Cardiac septum (tissue), 1 donor: ENCODE measurements around the gene ADRA2B. TPM values are rescaled to one million over a fixed set of nuclear protein-coding genes. Genes with fewer than 3 reads are reported as not detected.
A peak's percentile ranks its signal among the peaks of the same experiment; 100 is the strongest.
"Not testable (repeated sequence)": the region's sequence is repeated elsewhere in the genome, so short reads cannot be mapped to it uniquely, and the experiment has no call there.

Experiments used
- DNase-seq: peaks from one replicate; pipeline ENCODE4 v3.0.0-alpha.2; 2020; ENCODE audit warnings: low spot score
- intact Hi-C: fragments of 100-400 bp; cut with DNase I; formaldehyde crosslinking; loops from one replicate; pipeline ENCODE4 v1.14.0; 2022
- total RNA-seq: library from RNA; stranded (reverse); fragmentation: NEBNext Ultra II Directional; extraction: Animal tissue kit (Norgen Biotek cat#: 25700); gene quantifications from one replicate; pipeline ENCODE4 v1.2.1, GENCODE V29; 2021
- donor health status: DM: no; HTN: no; CAD: no.

ADRA2B gene
- total RNA-seq, 1 donor from 2014 or later = 5.5 TPM

DNA sequence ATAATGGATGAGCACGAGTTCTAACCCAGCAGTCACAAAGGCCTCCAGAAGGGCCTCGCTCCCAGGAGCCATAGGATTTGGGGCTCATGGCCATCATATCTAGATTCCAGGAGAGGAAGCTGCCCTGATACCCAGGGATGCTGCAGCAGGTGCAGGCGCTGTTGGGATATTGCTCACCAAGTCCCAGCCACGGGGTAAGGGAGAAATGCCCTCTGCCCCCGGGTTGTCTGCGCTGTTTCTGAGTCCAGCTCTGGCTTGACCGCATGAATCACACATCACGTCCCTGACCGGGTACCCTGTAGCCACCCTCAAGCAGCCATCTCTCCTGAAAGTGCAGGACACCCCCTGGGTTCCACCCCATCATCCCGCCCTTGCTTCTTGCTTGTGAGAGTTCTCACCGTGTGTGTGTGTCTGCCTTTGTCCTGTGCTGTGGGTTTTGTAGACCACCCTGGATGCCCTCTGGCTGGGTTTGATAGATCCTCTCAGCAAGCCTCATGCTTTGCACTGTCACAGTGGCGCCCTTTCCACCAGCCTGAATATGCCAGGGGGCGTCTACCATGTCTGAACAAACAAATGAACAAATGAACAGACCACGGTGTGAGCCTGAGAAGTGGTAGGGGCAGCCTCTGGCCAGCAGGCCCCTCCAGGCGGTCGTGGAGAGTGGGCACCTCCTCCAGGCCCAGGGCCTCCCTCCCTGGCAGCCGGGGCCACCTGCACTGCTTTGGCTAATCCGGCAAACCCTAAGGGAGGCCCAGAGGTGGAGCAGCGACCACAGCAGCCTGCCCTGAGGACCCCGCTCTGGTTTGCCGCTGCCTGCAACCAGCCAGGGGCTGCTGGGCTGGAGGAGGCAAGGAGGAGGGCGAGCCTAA is 32.1 kb downstream of the ADRA2B start:
- intact Hi-C loops = no loop called here
- DNase-seq = peak; percentile 70

DNA sequence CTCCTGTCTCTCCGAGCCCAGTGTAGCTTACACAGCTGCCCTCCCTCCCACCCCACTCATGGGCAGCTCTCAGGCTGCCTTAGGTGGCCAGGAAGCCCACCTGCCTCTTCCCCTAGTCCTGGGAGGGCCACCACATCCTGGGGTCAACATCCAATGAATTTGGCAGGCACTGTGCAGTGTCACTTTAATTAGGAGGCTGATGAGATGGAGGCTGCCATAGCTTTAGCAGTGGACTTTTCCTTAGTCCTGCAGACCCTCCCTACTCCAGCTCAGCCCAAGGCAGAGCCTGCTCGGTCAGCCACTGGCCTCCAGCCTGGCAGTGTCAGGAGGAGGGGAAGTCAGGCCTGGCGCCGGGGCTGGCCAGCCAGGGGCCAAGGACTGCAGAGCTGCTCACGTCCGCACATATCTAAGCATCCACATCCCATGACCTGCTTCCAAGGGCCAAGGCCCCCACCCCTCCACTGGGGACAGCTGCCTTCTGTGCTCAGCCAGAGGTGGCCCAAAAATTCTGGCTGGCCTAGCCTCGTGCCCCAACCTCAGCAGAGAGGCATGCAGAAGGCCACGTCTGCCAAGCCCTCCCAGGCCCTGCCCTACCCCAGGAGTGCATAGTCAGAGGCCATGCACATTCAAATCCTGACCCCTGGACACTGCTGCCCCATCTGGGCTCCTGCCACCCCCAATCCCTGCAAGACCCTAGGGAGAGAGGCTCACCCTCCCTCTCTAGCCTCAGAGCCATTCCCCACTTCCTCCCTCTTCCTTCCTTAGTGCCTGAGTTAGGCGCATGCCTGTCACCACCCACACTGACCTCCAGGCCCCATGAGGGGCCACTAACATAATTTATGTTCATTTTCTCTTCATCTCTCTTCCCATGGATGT is 33.1 kb downstream of the ADRA2B start:
- peak; percentile 82 for DNase-seq
- intact Hi-C loops = no loop called here

DNA sequence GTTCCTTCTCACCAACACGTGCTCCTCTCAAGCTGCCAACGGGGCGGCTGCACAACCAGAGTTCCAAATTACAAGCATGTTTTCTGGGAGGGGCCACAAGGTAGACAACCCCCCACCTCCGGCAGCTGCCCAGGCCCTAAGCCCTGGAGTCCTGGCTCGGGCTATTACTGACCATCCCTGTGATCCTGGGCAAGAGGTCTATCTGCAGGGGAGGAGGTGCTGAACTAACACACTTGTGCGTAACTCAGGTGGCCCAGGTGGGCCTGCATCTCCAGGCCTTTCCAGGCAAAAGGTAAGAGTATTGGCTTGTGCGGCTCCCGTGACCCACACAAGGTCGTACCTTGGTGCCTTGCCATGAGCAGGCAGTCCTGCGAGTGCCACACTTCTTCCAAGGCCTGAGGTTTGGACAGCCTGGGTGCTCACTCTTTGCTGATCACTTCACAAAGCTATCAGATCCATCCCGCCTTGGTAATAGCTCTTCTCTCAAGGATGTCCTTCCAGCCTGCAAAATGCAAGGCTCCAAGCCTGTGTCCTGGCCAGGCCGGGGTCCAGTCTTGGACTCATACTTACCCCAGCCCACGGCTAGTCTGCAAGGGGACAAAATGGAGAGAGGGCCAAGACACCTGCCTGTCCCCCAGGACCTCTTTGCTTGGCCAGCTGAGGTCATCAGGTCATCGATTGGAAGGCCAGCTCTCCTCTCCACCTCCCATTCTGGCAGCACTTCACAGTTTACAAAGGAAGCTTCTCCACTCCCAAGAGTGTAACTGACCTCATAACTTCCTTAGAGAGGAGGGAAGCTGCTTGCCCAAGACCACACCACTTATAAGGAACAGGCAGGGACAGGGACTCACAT is 33.9 kb downstream of the ADRA2B start:
- intact Hi-C loops = no loop called here

DNA sequence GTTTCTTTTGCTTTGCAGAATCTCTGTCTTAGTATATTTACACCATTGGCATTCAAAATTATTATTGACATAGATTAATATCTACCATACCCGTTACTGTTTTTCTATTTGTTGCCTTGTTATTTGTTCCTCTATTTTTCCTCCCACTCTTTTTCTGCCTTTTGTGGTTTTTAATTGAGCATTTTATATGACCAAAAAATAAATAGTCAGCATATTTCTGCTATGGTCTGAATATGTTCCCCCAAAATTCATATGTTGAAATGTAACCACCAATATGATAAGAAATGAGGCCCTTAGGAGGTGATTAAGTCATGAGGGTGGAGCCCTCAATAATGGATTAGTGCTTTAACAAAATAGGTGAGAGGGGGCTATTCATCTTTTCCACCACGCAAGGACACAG is 35.3 kb downstream of the ADRA2B start:
- no peak for DNase-seq
- intact Hi-C loops = no loop called here

More for the DNA sequence above, 33.9 kb downstream of the ADRA2B start:
- peak; percentile 72 for DNase-seq

DNA sequence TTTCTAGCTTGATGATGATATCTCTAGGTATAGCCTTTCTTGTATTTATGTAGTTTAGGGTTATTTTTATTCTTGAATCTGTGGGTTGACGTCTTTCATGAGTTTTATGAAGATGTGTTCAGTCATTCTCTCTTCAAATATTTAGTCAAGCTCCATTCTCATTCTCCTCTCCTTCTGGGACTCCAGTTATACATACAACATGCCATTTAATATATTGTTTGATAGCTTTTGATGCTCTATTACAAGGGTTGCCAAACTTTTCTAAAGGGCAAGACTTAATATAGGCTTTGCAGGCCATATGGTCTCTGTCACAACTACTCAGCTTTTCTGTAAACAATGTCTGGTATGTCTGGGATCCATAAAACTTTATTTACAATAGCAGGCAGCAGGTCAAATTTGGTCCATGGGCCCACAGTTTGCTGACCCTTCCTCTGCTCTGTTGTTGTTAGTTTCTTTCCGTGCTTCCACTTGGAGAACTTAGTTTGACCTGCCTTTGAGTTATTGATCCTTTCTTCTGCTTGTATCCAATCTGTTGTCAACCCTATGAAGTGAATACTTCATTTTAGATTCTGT is 41.1 kb downstream of the ADRA2B start:
- DNase-seq = no peak
- intact Hi-C loops = loop anchor here (10.0 kb wide), 1 partner anchor 50 kb away; no protein-coding TSS in a partner anchor

DNA sequence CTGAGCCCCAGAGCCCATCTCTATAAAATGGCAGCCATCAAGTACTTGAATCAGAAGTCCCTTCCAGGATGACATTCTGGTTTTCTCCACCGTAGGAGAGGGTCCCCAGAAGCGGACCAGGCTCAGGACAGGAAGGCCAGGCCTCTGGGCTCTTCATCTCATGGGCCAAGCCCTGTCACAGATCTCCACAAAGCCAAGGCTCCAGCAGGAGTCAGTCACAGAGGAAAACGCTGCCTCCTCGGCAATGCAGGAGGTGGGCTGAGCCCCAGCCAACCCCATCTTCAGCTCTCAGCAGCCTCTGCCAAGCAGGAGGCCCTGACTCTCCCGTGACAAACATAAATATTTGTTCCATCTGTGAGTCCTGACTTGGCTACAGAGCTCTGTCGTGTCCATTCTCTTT is 42.2 kb downstream of the ADRA2B start:
- intact Hi-C loops = loop anchor here (10.0 kb wide), 1 partner anchor 49 kb away; no protein-coding TSS in a partner anchor
- DNase-seq = no peak

DNA sequence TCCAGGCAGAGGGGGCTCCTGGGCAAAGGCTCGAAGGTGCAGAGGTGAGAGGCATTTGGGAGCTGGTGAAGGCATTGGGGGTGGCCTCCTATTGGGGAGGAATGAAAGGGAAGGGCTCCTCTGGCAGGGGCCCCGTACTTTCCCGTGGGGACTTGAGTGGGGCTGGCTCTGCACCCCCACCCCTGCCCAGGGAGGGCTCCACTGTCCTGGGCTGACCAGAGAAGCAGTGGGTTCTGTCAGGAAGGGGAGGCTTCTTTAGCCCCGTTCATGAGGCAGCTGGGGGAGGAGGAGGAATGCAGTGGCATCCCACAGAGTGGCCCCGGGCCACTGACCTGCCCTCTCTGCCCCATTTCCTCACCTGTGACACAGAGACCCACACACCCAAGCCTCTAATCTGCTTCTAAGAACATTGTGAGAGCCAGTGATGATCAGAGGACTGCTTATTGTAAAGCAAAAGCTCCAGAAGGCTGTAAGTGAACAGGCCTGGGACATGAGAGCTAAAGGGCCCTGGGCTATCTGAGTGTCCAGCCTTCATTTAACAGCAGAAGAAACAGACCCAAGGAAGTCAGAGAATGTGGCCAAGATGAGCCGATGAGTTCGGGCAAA is 43.1 kb downstream of the ADRA2B start:
- DNase-seq = no peak
- intact Hi-C loops = loop anchor here (10.0 kb wide), 1 partner anchor 48 kb away; no protein-coding TSS in a partner anchor

DNA sequence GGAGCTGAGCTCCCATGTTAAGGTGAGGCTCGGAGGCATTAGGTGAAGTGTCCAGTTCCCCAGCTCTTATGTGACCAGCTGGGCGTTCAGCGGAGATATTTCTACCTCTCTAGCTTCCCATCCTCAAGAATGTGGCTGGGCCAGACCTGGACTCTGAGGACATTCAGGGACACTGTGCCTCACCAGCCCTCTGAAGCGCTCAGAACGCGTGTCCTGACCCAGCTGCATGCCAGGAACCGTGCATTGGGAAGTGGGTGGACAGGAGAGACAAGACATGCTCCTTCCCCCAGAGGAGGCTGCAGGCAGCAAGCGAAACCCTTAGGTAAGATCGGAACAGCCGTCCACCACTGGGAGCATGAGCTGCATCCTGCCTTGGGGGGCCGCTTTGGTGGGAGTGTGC is 43.6 kb downstream of the ADRA2B start:
- intact Hi-C loops = loop anchor here (10.0 kb wide), 1 partner anchor 48 kb away; no protein-coding TSS in a partner anchor
- DNase-seq = peak; percentile 71

DNA sequence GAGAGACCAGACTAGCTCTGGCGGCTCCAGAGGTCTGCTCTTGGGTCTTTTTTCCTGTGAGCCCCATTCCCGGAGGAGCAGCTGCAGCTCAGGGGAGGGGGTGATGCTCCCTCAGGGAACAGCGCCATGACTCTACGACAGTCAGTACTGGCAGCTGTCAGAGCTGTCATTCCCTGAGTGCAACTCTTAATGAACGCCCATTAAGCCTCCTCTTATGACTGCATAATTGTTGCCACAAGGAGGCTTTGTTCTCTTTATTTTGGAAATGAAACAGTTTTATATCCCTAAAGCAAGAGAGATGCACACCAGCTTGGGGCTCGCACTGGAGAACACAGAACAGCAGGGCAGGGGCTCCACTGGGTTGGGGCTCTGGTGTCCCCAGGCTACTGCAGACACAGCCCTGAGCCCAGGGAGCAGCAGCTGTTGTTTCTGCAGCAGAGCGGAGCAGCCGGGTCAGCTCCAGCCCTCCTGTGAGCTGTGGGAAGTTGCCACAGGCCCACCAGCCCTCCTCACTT is 44.3 kb downstream of the ADRA2B start:
- intact Hi-C loops = loop anchor here (10.0 kb wide), 1 partner anchor 47 kb away; no protein-coding TSS in a partner anchor

DNA sequence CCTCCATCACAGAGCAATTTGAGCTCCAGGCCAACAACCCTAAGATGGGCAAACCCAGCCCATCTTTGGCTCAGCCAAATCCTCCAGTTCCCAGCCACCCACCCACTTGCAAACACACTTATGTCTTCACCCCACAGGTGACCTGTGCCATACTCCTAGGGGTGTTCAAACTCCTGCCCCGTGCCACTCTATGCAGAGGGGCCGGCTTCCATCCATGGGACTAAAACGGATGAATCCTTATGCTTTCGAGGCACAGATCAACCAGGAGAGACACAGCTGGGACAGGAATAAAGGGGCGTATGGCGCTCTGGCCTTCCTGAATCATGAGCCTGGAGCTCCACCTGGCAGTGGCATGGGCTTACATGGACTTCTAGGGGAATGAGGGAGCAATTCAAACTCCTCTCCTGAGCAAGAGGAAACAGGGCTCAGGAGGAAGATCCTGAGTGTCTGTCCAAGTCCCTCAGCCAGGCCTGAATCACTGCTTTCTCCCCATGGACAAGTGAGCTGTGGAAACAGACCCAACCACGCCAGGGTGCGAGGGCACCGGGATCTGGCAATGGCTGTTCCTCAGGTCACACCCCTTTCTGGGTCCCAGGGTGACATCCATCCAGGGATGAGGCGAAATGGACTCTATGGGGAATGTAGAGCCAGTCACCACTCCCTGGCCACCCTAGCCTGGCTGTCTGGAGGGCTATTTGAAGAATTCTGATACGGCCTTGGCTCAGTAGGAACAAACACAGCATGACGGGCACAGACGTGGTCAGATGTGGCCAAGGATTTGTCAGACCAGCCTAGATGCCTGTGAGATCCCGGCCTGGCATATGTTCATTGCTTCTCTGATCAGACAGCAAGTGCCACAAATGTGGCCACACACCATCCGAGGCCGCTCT is 45.0 kb downstream of the ADRA2B start:
- DNase-seq = not testable (repeated sequence)
- intact Hi-C loops = loop anchor here (10.0 kb wide), 1 partner anchor 47 kb away; no protein-coding TSS in a partner anchor

More for the DNA sequence above, 44.3 kb downstream of the ADRA2B start:
- not testable (repeated sequence) for DNase-seq

DNA sequence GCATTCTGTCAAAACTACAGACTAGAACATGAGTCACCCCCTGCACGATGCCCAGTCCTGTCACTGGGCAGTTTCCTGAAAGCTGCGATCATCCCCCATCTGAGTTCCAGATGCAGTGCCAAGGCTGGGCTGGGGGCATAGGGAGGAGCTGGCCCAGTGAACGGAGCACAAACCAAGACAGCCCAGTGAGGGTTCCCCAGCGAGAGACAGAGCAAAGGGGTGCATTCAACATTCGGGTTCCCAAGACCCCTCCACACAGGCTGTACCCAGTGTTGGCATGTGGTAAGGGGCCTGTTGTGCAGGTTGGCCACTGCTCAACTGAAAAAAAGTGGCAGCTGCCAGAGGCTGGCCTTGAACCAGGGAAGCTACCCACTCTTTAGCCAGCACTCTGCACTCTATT is 46.0 kb downstream of the ADRA2B start:
- intact Hi-C loops = loop anchor here (10.0 kb wide), 1 partner anchor 46 kb away; no protein-coding TSS in a partner anchor
- not testable (repeated sequence) for DNase-seq

DNA sequence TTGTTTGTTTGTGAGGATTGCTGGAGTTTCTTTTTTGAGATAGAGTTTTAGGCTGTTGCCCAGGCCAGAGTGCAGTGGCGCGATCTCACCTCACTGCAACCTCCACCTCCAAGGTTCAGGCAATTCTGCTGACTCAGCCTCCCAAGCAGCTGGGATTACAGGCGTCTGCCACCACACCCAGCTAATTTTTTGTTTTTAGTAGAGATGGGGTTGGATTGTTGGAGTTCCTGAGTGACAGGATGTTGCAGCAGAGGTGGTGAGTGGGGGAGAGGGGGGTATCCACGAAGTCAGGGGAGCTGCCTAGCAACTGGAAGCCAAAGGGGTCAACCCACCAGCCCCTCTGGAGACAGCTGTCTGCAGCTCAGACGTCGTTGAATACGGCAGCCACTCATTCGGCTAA is 46.5 kb downstream of the ADRA2B start:
- DNase-seq = not testable (repeated sequence)
- intact Hi-C loops = loop anchor here (10.0 kb wide), 4 partner anchors 45 to 1625 kb away; partner anchors contain the start of genes ADRA2B and COX5B

DNA sequence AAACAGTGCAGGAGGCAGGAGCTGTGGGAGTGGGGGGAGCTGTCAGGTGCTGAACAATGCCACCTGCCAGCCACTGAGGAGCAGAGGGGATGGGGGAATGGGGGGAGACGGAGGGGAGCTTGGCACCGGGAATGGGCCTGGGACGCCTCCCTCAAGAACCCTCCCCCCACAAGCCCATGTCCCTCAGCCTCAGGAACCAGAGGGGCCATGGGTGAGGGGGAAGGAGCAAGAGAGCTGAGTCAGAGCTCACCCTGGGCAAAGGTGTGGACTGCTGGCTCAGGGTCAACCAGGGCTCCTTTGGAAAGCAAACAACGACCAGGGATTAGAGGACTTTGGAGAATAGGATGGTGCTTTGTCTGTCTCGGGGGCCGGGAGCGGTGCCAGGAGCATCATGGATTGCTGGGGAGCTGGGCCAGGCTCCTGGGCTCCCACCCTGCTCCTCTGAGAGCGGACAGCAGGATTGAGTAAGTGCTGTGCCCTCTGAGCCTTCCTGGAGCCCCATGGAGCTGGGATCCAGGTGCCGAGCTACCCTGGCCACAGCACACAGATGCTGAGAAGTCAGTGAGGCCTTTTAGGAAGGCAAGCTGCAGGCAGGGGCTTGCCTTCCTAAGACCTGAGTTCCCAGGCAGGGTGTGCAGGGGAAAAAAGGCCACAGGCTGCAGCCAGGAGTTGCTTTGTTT is 48.3 kb downstream of the ADRA2B start:
- intact Hi-C loops = loop anchor here (10.0 kb wide), 3 partner anchors 47 to 1627 kb away; partner anchors contain the start of genes ADRA2B and COX5B
- peak; percentile 62 for DNase-seq

DNA sequence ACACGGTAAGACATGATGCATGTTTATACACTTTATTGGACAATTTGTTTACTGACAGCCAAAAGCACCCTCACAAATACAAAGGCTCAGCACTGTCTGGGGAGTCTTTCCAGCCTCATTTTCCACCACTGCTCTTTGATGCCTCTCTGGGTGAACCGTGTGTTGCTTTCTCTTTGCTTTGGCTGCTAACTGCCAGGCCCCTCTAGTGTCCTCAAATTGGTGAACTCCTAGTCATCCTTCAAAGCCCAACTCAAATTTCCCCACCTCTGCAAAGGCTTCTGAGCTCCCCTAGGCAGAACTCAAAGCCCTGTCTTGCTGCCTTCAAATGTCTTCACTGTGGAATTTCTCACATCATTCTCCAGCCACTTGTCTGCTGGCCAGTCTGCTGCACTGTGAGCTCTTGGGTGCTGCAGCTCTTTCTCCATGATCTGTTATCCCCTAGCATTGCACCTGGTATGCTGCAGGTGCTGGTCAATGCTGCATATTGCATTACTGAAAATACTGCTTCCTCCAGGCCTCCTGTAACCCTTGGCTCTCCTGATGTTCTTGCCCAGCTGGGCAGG is 49.2 kb downstream of the ADRA2B start:
- intact Hi-C loops = loop anchor here (10.0 kb wide), 3 partner anchors 48 to 1628 kb away; partner anchors contain the start of genes ADRA2B and COX5B
- not testable (repeated sequence) for DNase-seq

DNA sequence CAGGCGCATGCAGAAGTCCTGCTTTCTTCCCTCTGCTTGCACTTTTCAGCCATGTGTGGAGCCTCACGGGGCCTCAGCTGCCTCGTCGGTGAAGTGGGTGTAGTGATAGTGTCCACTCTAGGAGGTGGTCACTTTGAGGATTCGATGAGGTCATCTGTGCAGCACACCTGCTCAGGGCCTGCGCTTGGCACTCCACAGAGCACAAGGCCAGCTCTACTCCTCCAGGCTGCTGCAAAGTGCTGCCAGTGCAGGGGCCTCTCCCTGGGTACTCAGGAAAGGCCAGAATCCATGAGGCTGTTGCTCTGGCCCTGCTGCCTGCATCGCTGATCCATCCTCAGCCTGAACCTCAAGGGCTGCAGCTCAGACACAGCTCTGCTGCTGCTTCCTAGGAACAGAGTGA is 49.9 kb downstream of the ADRA2B start:
- DNase-seq = not testable (repeated sequence)
- intact Hi-C loops = loop anchor here (10.0 kb wide), 3 partner anchors 48 to 1628 kb away; partner anchors contain the start of genes ADRA2B and COX5B

DNA sequence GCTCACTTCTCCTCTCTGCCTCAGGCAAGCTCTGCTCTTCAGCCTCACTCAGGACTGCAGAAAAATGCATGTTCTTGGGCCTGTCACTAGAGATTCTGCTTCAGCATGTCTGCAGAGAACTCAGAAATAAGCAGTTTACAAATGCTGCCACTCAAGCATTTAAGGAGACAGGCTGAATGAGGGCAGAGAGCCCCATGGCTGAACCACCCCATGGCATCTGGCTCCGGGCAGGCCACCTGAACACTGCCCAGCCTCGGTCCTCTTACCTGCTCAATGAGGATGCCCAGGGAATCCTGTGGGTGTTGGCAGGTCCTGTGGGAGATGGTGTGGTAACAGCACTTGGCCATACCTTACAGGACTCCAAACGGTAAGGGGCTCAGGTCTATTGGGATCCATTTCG is 50.4 kb downstream of the ADRA2B start:
- DNase-seq = not testable (repeated sequence)
- intact Hi-C loops = loop anchor here (10.0 kb wide), 3 partner anchors 49 to 1629 kb away; partner anchors contain the start of genes ADRA2B and COX5B
